AG04450 (cell line): Measurements from ENCODE around the gene SPRR2D. TPM values are rescaled to one million over a fixed set of nuclear protein-coding genes. Genes with fewer than 3 reads are reported as not detected.
"Not testable (repeated sequence)": the region's sequence is repeated elsewhere in the genome, so short reads cannot be mapped to it uniquely, and the experiment has no call there.

Source experiments
- CTCF ChIA-PET: fragments of 300-600, 350-600 bp; formaldehyde crosslinking; extraction: SDS; loops from one replicate; lab custom pipeline; 2022; ENCODE audit warnings: antibody characterized with exemption, inconsistent platforms; lab: Charles Lee
- POLR2A ChIA-PET: fragments of 350-600 bp; formaldehyde crosslinking; extraction: SDS; loops from one replicate; lab custom pipeline; 2021; ENCODE audit warnings: antibody characterized with exemption, inconsistent platforms; lab: Yijun Ruan, JAX
- DNase-seq: peaks from one replicate; pipeline ENCODE4 v3.0.0-alpha.2; 2011; ENCODE audit warnings: low read depth, low spot score
- H3K27ac ChIP-seq: one replicate; pipeline ENCODE4 v1.5.1; 2012; ENCODE audit warnings: low read depth, low read length, control low read depth
- H3K27me3 ChIP-seq: one replicate; pipeline ENCODE4 v1.6.0; 2012; ENCODE audit warnings: low read length; ENCODE audit not compliant: control insufficient read depth, insufficient read depth
- H3K4me3 ChIP-seq: 2 replicates; pipeline ENCODE4 v1.5.1; 2011; ENCODE audit warnings: mild to moderate bottlenecking, low read depth, low read length, control low read depth
- H3K9me3 ChIP-seq: 2 replicates; pipeline ENCODE4 v1.5.1; 2012; ENCODE audit warnings: low read length; ENCODE audit not compliant: control insufficient read depth, insufficient read depth
- CTCF ChIP-seq: IDR thresholded peaks from 2 replicates; pipeline ENCODE4 v1.5.1; 2011; ENCODE audit warnings: low read depth, low read length, control low read depth, inconsistent platforms
- polyA plus RNA-seq: library from polyadenylated mRNA; depleted of rRNA; stranded (reverse); fragments of >200 nt; gene quantifications from 2 replicates; pipeline ENCODE4 v1.2.3, GENCODE V29; 2011

The SPRR2D gene
- polyA plus RNA-seq, 1 experiment, result not detected

- H3K4me3 ChIP-seq, result no peak overlapping the region
- 0 out of 2 replicates have a peak, but pooled peaks cover 3% of the 10 kb centered on the region for H3K9me3 ChIP-seq
- TF ChIP-seq CTCF, result no peak
- DNase-seq, result no peak
- no peak overlapping the region for H3K27ac ChIP-seq
- ChIA-PET POLR2A (no interaction called here), CTCF (no interaction called here)
- H3K27me3 ChIP-seq, result no peaks in the 10 kb centered on the region
Observed at GRCh38 chr1:153028766-153029165, 12.2 kb downstream of the SPRR2D start.

- DNase-seq, result no peak
- Histone ChIP-seq H3K4me3 (no peak overlapping the region), H3K9me3 (no peaks in the 10 kb centered on the region), H3K27ac (no peak overlapping the region), H3K27me3 (no peaks in the 10 kb centered on the region)
- no peak for TF ChIP-seq CTCF
- ChIA-PET POLR2A (no interaction called here), CTCF (no interaction called here)
Observed at GRCh38 chr1:153025797-153026196, 15.1 kb downstream of the SPRR2D start.

- no peak for DNase-seq
Observed at GRCh38 chr1:153024413-153024812, 16.5 kb downstream of the SPRR2D start.

GRCh38 chr1:153023109-153023508 lies 17.8 kb downstream of the SPRR2D start:
- Histone ChIP-seq H3K4me3 (no peak overlapping the region), H3K27ac (no peak overlapping the region), H3K9me3 (peaks cover 2% of the 10 kb centered on the region; the same call in 1 of the 2 replicates), H3K27me3 (no peaks in the 10 kb centered on the region)
- no peak for TF ChIP-seq CTCF
- no peak for DNase-seq
- CTCF ChIA-PET, result no interaction called here
- POLR2A ChIA-PET, result no interaction called here

More at GRCh38 chr1:153024413-153024812, 16.5 kb downstream of the SPRR2D start:
- Histone ChIP-seq H3K27me3 (no peaks in the 10 kb centered on the region), H3K4me3 (no peak overlapping the region), H3K27ac (no peak overlapping the region), H3K9me3 (no peaks in the 10 kb centered on the region)
- ChIA-PET CTCF (no interaction called here), POLR2A (no interaction called here)
- TF ChIP-seq CTCF, result no peak

GRCh38 chr1:153022340-153022739 lies 18.6 kb downstream of the SPRR2D start:
- H3K4me3 ChIP-seq, DNase-seq, H3K27ac ChIP-seq, POLR2A ChIA-PET, H3K9me3 ChIP-seq, CTCF ChIA-PET, H3K27me3 ChIP-seq: not testable (repeated sequence)

GRCh38 chr1:153021829-153022228 lies 19.1 kb downstream of the SPRR2D start:
- DNase-seq, POLR2A ChIA-PET, H3K4me3 ChIP-seq, H3K27me3 ChIP-seq, H3K27ac ChIP-seq, CTCF ChIA-PET, H3K9me3 ChIP-seq: not testable (repeated sequence)

- POLR2A ChIA-PET, H3K4me3 ChIP-seq, H3K9me3 ChIP-seq, H3K27ac ChIP-seq, CTCF ChIA-PET, H3K27me3 ChIP-seq, DNase-seq: not testable (repeated sequence)
Observed at GRCh38 chr1:153011235-153011758, 29.6 kb downstream of the SPRR2D start.
